MM.1S (cell line): ENCODE results near the gene CDH1.

Experiments
- DNase-seq: peaks from one replicate; pipeline ENCODE4 v3.0.0-alpha.2; 2015
- H2AFZ ChIP-seq: fragments of 300-600 bp; sonication (generic); 2 replicates; pipeline ENCODE4 v1.6.0; 2016; ENCODE audit warnings: antibody characterized with exemption, low read length
- H3F3A ChIP-seq: fragments of 300-600 bp; sonication (generic); 2 replicates; pipeline ENCODE4 v1.6.1; 2016; ENCODE audit warnings: mild to moderate bottlenecking, antibody characterized with exemption, low read length, moderate library complexity, mixed read lengths; ENCODE audit not compliant: insufficient read depth
- H3K27ac ChIP-seq: fragments of 300-600 bp; sonication (generic); 2 replicates; pipeline ENCODE4 v1.5.1; 2016; ENCODE audit warnings: mild to moderate bottlenecking, low read length
- H3K27me3 ChIP-seq: fragments of 300-600 bp; sonication (generic); replicated peaks from 2 replicates; pipeline ENCODE4 v1.6.0; 2016; ENCODE audit warnings: low read length; ENCODE audit not compliant: insufficient read depth
- H3K36me3 ChIP-seq: fragments of 300-600 bp; sonication (generic); replicated peaks from 2 replicates; pipeline ENCODE4 v1.6.1; 2016; ENCODE audit warnings: mild to moderate bottlenecking, low read length, mixed read lengths; ENCODE audit not compliant: insufficient read depth
- H3K4me1 ChIP-seq: fragments of 300-600 bp; sonication (generic); 2 replicates; pipeline ENCODE4 v1.6.1; 2016; ENCODE audit warnings: low read length, mixed read lengths
- H3K4me2 ChIP-seq: fragments of 300-600 bp; sonication (generic); 2 replicates; pipeline ENCODE4 v1.6.0; 2016; ENCODE audit warnings: low read depth, low read length
- H3K4me3 ChIP-seq: fragments of 300-600 bp; sonication (generic); 2 replicates; pipeline ENCODE4 v1.5.1; 2016; ENCODE audit warnings: low read length, mixed read lengths
- H3K79me2 ChIP-seq: fragments of 300-600 bp; sonication (generic); 2 replicates; pipeline ENCODE4 v1.6.1; 2016; ENCODE audit warnings: mixed run types, low read length, mixed read lengths
- H3K9ac ChIP-seq: fragments of 300-600 bp; sonication (generic); 2 replicates; pipeline ENCODE4 v1.6.1; 2016; ENCODE audit warnings: low read length, mixed read lengths
- H3K9me2 ChIP-seq: fragments of 300-600 bp; sonication (generic); replicated peaks from 2 replicates; pipeline ENCODE4 v1.6.1; 2016; ENCODE audit warnings: mild to moderate bottlenecking, low read length, mixed read lengths; ENCODE audit not compliant: insufficient read depth
- H3K9me3 ChIP-seq: fragments of 300-600 bp; sonication (generic); replicated peaks from 2 replicates; pipeline ENCODE4 v1.6.1; 2016; ENCODE audit warnings: mild to moderate bottlenecking, low read length, mixed read lengths; ENCODE audit not compliant: insufficient read depth
- H4K20me1 ChIP-seq: fragments of 300-600 bp; sonication (generic); 2 replicates; pipeline ENCODE4 v1.6.1; 2016; ENCODE audit warnings: mild to moderate bottlenecking, low read length, moderate library complexity, mixed read lengths; ENCODE audit not compliant: insufficient read depth
- CTCF ChIP-seq: fragments of 300-600 bp; sonication (generic); IDR thresholded peaks from 2 replicates; pipeline ENCODE4 v1.5.1; 2016; ENCODE audit warnings: antibody characterized with exemption, low read length, mixed read lengths
- EZH2 ChIP-seq: fragments of 300-600 bp; sonication (generic); optimal IDR thresholded peaks from 2 replicates; pipeline ENCODE3; 2017; ENCODE audit warnings: low read depth, mild to moderate bottlenecking, antibody characterized with exemption, low read length, mixed read lengths
- EZH2phosphoT487 ChIP-seq: fragments of 300-600 bp; sonication (generic); IDR thresholded peaks from 2 replicates; pipeline ENCODE4 v1.6.1; 2018; ENCODE audit warnings: antibody characterized with exemption, low read length

CDH1 gene

GRCh38 chr16:68781784-68782183 is 44.7 kb downstream of the CDH1 start:
- Histone ChIP-seq H3K4me2 (no peak overlapping the region), H3K4me3 (no peak overlapping the region), H3K27ac (no peak overlapping the region), H2AFZ (no peak overlapping the region), H3K9me3 (no peaks in the 10 kb centered on the region), H3K9ac (no peak overlapping the region), H3K4me1 (peaks cover 4% of the 10 kb centered on the region), H3K27me3 (peaks cover 38% of the 10 kb centered on the region), H3K9me2 (no peaks in the 10 kb centered on the region), H3K36me3 (no peaks in the 10 kb centered on the region), H3K79me2 (no peaks in the 10 kb centered on the region), H4K20me1 (no peaks in the 10 kb centered on the region), H3F3A (peaks cover 4% of the 10 kb centered on the region; the same call in 1 of the 2 replicates)
- no peak for TF ChIP-seq EZH2phosphoT487
- no peak for DNase-seq

- TF ChIP-seq EZH2 (no peak), EZH2phosphoT487 (no peak), CTCF (no peak)
- no peak for DNase-seq
- H3K36me3 ChIP-seq: no peaks in the 10 kb centered on the region
- H2AFZ ChIP-seq: no peak overlapping the region
- H4K20me1 ChIP-seq: no peaks in the 10 kb centered on the region
- H3K9me2 ChIP-seq: no peaks in the 10 kb centered on the region
- no peaks in the 10 kb centered on the region for H3K4me1 ChIP-seq
- no peak overlapping the region for H3K9ac ChIP-seq
- no peak overlapping the region for H3K4me2 ChIP-seq
- H3K4me3 ChIP-seq: no peak overlapping the region
- H3K27ac ChIP-seq: no peak overlapping the region
- no peaks in the 10 kb centered on the region for H3K9me3 ChIP-seq
- H3K27me3 ChIP-seq: peaks cover 38% of the 10 kb centered on the region
- no peaks in the 10 kb centered on the region for H3F3A ChIP-seq
- no peaks in the 10 kb centered on the region for H3K79me2 ChIP-seq
These were observed 45.4 kb downstream of the CDH1 start for GRCh38 chr16:68782198-68783174.

GRCh38 chr16:68784226-68784625 is 47.1 kb downstream of the CDH1 start:
- Histone ChIP-seq H3K36me3 (no peaks in the 10 kb centered on the region), H3K9ac (no peak overlapping the region), H3K9me2 (no peaks in the 10 kb centered on the region), H3K4me2 (no peak overlapping the region), H3K4me1 (no peaks in the 10 kb centered on the region), H3F3A (no peaks in the 10 kb centered on the region), H3K79me2 (no peaks in the 10 kb centered on the region), H4K20me1 (no peaks in the 10 kb centered on the region), H3K27me3 (peaks cover 28% of the 10 kb centered on the region), H2AFZ (no peak overlapping the region), H3K4me3 (no peak overlapping the region), H3K27ac (no peak overlapping the region), H3K9me3 (no peaks in the 10 kb centered on the region)
- DNase-seq: no peak
- no peak for TF ChIP-seq EZH2
- no peak for TF ChIP-seq CTCF
- TF ChIP-seq EZH2phosphoT487: no peak

- no peak overlapping the region for H2AFZ ChIP-seq
- H4K20me1 ChIP-seq: no peaks in the 10 kb centered on the region
- no peaks in the 10 kb centered on the region for H3K9me3 ChIP-seq
- H3F3A ChIP-seq: no peaks in the 10 kb centered on the region
- no peaks in the 10 kb centered on the region for H3K4me1 ChIP-seq
- H3K9me2 ChIP-seq: no peaks in the 10 kb centered on the region
- H3K27me3 ChIP-seq: peaks cover 25% of the 10 kb centered on the region
- no peak for DNase-seq
- no peak overlapping the region for H3K27ac ChIP-seq
- H3K36me3 ChIP-seq: no peaks in the 10 kb centered on the region
- H3K4me3 ChIP-seq: no peak overlapping the region
- TF ChIP-seq EZH2 (no peak), CTCF (no peak), EZH2phosphoT487 (no peak)
- H3K79me2 ChIP-seq: no peaks in the 10 kb centered on the region
- no peak overlapping the region for H3K4me2 ChIP-seq
- no peak overlapping the region for H3K9ac ChIP-seq
These were observed 47.6 kb downstream of the CDH1 start for GRCh38 chr16:68784721-68785120.
